Nephron (organoid): ENCODE data around the gene TMPRSS13.

Experiments used
- H3K27ac Mint-ChIP-seq, 3 experiments: 2 replicates each; pipeline ENCODE4 v1.8.0; 2020; ENCODE audit warnings: mixed read lengths in 3 of 3, mild to moderate bottlenecking in 2 of 3, moderate library complexity in 1 of 3
- H3K27me3 Mint-ChIP-seq: 2 replicates; pipeline ENCODE4 v1.8.0; 2021; ENCODE audit warnings: low read depth, mild to moderate bottlenecking, moderate library complexity, mixed read lengths
- H3K36me3 Mint-ChIP-seq: 2 replicates; pipeline ENCODE4 v1.8.0; 2020; ENCODE audit warnings: low read depth, mixed read lengths
- H3K4me1 Mint-ChIP-seq: 2 replicates; pipeline ENCODE4 v1.8.0; 2020; ENCODE audit warnings: mixed read lengths
- H3K4me3 Mint-ChIP-seq, 3 experiments: 2 replicates each; pipeline ENCODE4 v1.8.0; 2020; ENCODE audit warnings: mild to moderate bottlenecking in 3 of 3, mixed read lengths in 3 of 3, moderate library complexity in 2 of 3
- H3K9me3 Mint-ChIP-seq: 2 replicates; pipeline ENCODE4 v1.8.0; 2020; ENCODE audit warnings: mixed read lengths
- CTCF ChIP-seq, 3 experiments: fragments of 200-600 bp; sonication (generic); IDR thresholded peaks; one replicate each; pipeline ENCODE4 v1.5.0; 2021; ENCODE audit warnings: antibody characterized with exemption in 3 of 3; ENCODE audit not compliant: unreplicated experiment in 3 of 3

TMPRSS13 gene

DNA sequence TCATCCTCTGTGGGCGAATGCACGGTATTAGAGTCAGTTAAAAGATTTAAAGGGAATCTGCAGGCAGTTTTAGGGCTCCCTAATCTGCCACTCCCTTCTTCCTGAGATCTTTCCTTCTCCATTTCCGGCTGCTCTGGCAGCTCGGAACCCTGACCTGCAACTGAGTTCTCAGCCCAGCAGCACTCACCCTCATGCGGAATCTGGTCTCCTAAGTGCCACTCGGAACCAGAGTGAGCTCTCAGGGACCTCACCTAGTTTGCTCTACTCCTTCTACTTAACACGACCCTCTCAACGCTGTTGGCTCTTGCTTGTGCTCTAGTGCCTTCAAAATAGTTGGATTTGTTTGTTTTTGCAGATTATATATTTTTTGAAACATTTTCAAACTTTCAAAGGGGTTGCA lies 37.7 kb upstream of the TMPRSS13 start:
- Mint-ChIP-seq H3K36me3 (no peaks in the 10 kb centered on the region), H3K27ac (no peak overlapping the region), H3K9me3 (no peaks in the 10 kb centered on the region), H3K4me3 (no peak overlapping the region), H3K4me1 (no peaks in the 10 kb centered on the region), H3K27me3 (peaks cover 24% of the 10 kb centered on the region)
- TF ChIP-seq CTCF (IDR thresholded peaks at IDR 0.05; ENCODE audit: unreplicated experiment in 3 of 3): no peak

DNA sequence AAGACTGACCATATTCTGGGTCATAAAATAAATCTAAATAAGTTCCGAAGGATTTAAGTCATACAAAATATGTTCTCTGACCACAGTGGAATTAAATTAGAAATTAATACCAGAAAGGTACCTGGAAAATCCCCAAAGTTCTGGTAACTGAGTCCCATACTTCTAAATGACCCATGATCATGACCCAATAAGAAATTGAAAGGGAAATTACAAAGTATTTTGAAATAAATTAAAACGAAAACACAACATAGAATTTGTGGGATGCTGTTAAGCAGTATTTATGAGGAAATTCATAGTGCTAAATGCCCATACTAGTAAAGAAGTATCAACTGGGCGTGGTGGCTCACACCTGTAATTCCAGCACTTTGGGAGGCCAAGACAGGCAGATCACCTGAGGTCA lies 33.6 kb upstream of the TMPRSS13 start:
- no peaks in the 10 kb centered on the region for H3K4me1 Mint-ChIP-seq
- no peak for TF ChIP-seq CTCF (IDR thresholded peaks at IDR 0.05; ENCODE audit: unreplicated experiment in 3 of 3)
- no peak overlapping the region for H3K4me3 Mint-ChIP-seq
- no peak overlapping the region for H3K27ac Mint-ChIP-seq
- peaks cover 4% of the 10 kb centered on the region for H3K9me3 Mint-ChIP-seq
- H3K36me3 Mint-ChIP-seq: no peaks in the 10 kb centered on the region
- no peaks in the 10 kb centered on the region for H3K27me3 Mint-ChIP-seq

DNA sequence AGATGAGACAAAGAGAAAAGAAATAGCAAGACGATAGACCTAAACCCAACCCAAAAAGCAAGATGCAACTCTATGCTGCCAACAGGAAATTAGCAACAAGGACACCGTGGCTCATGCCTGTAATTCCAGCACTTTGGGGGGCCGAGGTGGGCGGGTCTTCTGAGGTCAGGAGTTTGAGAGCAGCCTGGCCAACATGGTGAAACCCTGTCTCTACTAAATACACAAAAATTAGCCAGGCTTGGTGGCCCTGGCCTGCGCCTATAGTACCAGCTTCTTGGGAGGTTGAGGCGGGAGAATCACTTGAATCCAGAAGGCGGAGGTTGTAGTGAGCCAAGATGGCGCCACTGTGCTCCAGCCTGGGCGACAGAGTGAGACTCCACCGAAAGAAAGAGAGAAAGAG lies 32.7 kb upstream of the TMPRSS13 start:
- H3K4me3 Mint-ChIP-seq: no peak overlapping the region
- peaks cover 10% of the 10 kb centered on the region for H3K9me3 Mint-ChIP-seq

DNA sequence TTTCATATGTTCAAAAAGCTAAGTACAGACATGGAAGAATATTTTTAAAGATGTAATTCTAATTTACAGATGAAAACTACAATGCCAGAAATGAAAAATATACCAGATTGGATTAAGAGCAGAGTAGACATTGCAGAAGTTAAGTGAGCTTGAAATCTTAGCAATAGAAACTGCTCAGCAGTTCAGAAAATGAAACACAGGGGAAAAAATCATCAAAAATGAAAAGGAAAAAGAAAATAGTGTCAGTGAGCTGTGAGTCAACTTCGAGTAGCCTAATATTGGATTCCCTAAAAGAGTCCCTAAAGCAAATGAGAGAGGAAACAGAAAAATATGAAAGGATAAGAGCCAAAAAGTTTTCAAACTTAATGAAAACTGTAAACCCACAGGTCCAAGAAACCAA lies 31.2 kb upstream of the TMPRSS13 start:
- no peaks in the 10 kb centered on the region for H3K27me3 Mint-ChIP-seq
- no peak for TF ChIP-seq CTCF (IDR thresholded peaks at IDR 0.05; ENCODE audit: unreplicated experiment in 3 of 3)
- H3K4me1 Mint-ChIP-seq: no peaks in the 10 kb centered on the region
- H3K27ac Mint-ChIP-seq: no peak overlapping the region
- no peak overlapping the region for H3K4me3 Mint-ChIP-seq
- H3K9me3 Mint-ChIP-seq: peaks cover 18% of the 10 kb centered on the region
- H3K36me3 Mint-ChIP-seq: no peaks in the 10 kb centered on the region

More for the DNA sequence above, 32.7 kb upstream of the TMPRSS13 start:
- no peaks in the 10 kb centered on the region for H3K36me3 Mint-ChIP-seq
- no peaks in the 10 kb centered on the region for H3K4me1 Mint-ChIP-seq
- H3K27ac Mint-ChIP-seq: no peak overlapping the region
- H3K27me3 Mint-ChIP-seq: no peaks in the 10 kb centered on the region
- TF ChIP-seq CTCF (IDR thresholded peaks at IDR 0.05; ENCODE audit: unreplicated experiment in 3 of 3): no peak

DNA sequence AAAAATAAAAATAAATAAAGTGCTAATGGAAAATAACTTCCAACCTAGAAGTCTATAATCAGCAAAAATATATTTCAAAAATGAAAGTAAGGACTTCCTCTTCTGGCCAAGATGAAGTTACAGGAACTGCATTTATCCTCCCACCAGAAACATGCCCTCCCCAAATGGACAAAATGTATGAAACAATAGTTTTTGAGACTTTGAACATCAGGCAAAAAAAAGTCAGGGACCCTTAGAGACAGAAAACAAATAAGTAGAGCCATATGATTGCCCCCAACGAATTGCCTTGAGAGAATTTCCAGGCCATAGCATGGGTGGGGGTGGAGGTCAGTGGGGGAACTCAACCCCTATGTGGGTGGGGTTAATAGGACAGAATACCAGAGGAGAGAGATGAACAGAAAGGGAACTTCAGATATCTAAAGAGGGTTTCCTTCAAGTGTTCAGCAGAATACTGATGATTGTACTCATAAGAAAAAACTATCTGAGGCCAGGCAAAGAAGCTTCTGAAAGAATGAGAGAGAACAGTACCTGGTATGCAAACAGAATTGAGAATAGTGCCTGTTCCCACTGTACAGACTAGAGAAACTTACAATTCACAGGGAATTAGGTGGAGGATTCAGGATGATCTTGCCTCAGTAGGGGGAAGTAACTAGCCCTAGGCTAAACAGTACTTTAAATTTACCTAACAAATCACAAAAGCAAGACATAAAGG lies 30.4 kb upstream of the TMPRSS13 start:
- no peaks in the 10 kb centered on the region for H3K36me3 Mint-ChIP-seq
- no peak overlapping the region for H3K27ac Mint-ChIP-seq
- TF ChIP-seq CTCF (IDR thresholded peaks at IDR 0.05; ENCODE audit: unreplicated experiment in 3 of 3): no peak
- H3K9me3 Mint-ChIP-seq: peaks cover 18% of the 10 kb centered on the region
- no peaks in the 10 kb centered on the region for H3K4me1 Mint-ChIP-seq
- no peak overlapping the region for H3K4me3 Mint-ChIP-seq
- H3K27me3 Mint-ChIP-seq: no peaks in the 10 kb centered on the region

GRCh38 chr11:117958949-117959348 lies 29.7 kb upstream of the TMPRSS13 start:
- Mint-ChIP-seq H3K4me3 (no peak overlapping the region), H3K4me1 (no peaks in the 10 kb centered on the region), H3K27ac (no peak overlapping the region), H3K36me3 (no peaks in the 10 kb centered on the region), H3K27me3 (no peaks in the 10 kb centered on the region), H3K9me3 (peaks cover 18% of the 10 kb centered on the region)
- no peak for TF ChIP-seq CTCF (IDR thresholded peaks at IDR 0.05; ENCODE audit: unreplicated experiment in 3 of 3)
